ENCODE data around the gene PRSS12.

GRCh38 chr4:118265312-118266144, 87.3 kb downstream of the PRSS12 start:
- TF ChIP-seq EZH2 (IDR thresholded peaks at IDR 0.05; ENCODE audit: borderline replicate concordance, insufficient read depth, low read depth, low read length, poor library complexity, severe bottlenecking): no peak
- TF ChIP-seq CTCF (IDR thresholded peaks at IDR 0.05): no peak
